PC-9 (cell line): ENCODE results near the gene C11orf58. TPM values are rescaled to one million over a fixed set of nuclear protein-coding genes. Genes with fewer than 3 reads are reported as not detected.

Source experiments
- BruUV-seq: library from RNA; stranded (reverse); fragments of 400-500 nt; replicated peaks from 2 replicates; lab custom pipeline; 2021; lab: Mats Ljungman, UMichigan
- CTCF ChIA-PET: fragments of 300-600 bp; sonication (Branson Sonifier 250); formaldehyde crosslinking; loops from one replicate; lab custom pipeline; 2022; ENCODE audit warnings: antibody characterized with exemption; lab: Charles Lee
- POLR2A ChIA-PET: fragments of 300-600 bp; sonication (Branson Sonifier 250); formaldehyde crosslinking; loops from one replicate; lab custom pipeline; 2022; ENCODE audit warnings: antibody characterized with exemption; ENCODE audit not compliant: unreplicated experiment; lab: Charles Lee
- DNase-seq, 2 experiments: peaks; one replicate each; pipeline versions ENCODE4 v3.0.0 to v3.0.0-alpha.2; 2015 to 2022; ENCODE audit warnings: mixed read lengths in 1 of 2
- H2AFZ ChIP-seq: fragments of 200-600 bp; sonication (generic); 2 replicates; pipeline ENCODE4 v1.8.1; 2017; ENCODE audit warnings: antibody characterized with exemption
- H3F3A ChIP-seq: fragments of 200-600 bp; sonication (generic); 2 replicates; pipeline ENCODE4 v1.8.1; 2017; ENCODE audit warnings: antibody characterized with exemption, mild to moderate bottlenecking, low read depth; ENCODE audit not compliant: insufficient read depth
- H3K27ac ChIP-seq: fragments of 200-600 bp; sonication (generic); 2 replicates; pipeline ENCODE4 v1.6.1; 2016; ENCODE audit warnings: mixed run types
- H3K27me3 ChIP-seq: fragments of 200-600 bp; sonication (generic); 2 replicates; pipeline ENCODE4 v1.6.1; 2016; ENCODE audit warnings: low read depth, mixed run types; ENCODE audit not compliant: insufficient read depth
- H3K36me3 ChIP-seq: fragments of 200-600 bp; sonication (generic); 2 replicates; pipeline ENCODE4 v1.6.1; 2016; ENCODE audit warnings: low read depth, mixed run types
- H3K4me1 ChIP-seq: fragments of 200-600 bp; sonication (generic); replicated peaks from 2 replicates; pipeline ENCODE4 v1.6.1; 2016; ENCODE audit warnings: mixed run types; ENCODE audit not compliant: insufficient read depth
- H3K4me2 ChIP-seq: fragments of 200-600 bp; sonication (generic); 2 replicates; pipeline ENCODE4 v1.6.1; 2017; ENCODE audit warnings: mixed run types
- H3K4me3 ChIP-seq: fragments of 200-600 bp; sonication (generic); 2 replicates; pipeline ENCODE4 v1.6.1; 2016; ENCODE audit warnings: mixed run types
- H3K79me2 ChIP-seq: fragments of 200-600 bp; sonication (generic); 2 replicates; pipeline ENCODE4 v1.6.1; 2017; ENCODE audit warnings: low read depth, mixed run types
- H3K9me2 ChIP-seq: fragments of 200-600 bp; sonication (generic); 2 replicates; pipeline ENCODE4 v1.8.1; 2017; ENCODE audit warnings: mild to moderate bottlenecking; ENCODE audit not compliant: insufficient read depth
- H3K9me3 ChIP-seq: fragments of 200-600 bp; sonication (generic); 2 replicates; pipeline ENCODE4 v1.8.1; 2016; ENCODE audit warnings: low read depth; ENCODE audit not compliant: insufficient read depth
- H4K20me1 ChIP-seq: fragments of 200-600 bp; sonication (generic); 2 replicates; pipeline ENCODE4 v1.8.1; 2017; ENCODE audit not compliant: insufficient read depth
- EZH2 ChIP-seq: fragments of 200-600 bp; sonication (generic); IDR thresholded peaks from 2 replicates; pipeline ENCODE4 v1.8.0; 2017; ENCODE audit warnings: antibody characterized with exemption, low read depth
- intact Hi-C: fragments of 100-400 bp; cut with micrococcal nuclease; formaldehyde crosslinking; loops from one replicate; pipeline ENCODE4 v1.10.0; 2022; ENCODE audit not compliant: unreplicated experiment
- total RNA-seq: library from RNA; stranded (reverse); gene quantifications from 2 replicates; pipeline ENCODE4 v1.2.3, GENCODE V29; 2021
- TF ChIP-seq, protein P1 (sequence below): fragments of 200-600 bp; sonication (generic); conservative IDR thresholded peaks from 2 replicates; pipeline ENCODE4 v1.6.1; 2017; ENCODE audit warnings: mixed run types, antibody characterized with exemption, mild to moderate bottlenecking, moderate library complexity

C11orf58 gene
- total RNA-seq, 1 experiment from 2014 or later, result 84.1 TPM

DNA sequence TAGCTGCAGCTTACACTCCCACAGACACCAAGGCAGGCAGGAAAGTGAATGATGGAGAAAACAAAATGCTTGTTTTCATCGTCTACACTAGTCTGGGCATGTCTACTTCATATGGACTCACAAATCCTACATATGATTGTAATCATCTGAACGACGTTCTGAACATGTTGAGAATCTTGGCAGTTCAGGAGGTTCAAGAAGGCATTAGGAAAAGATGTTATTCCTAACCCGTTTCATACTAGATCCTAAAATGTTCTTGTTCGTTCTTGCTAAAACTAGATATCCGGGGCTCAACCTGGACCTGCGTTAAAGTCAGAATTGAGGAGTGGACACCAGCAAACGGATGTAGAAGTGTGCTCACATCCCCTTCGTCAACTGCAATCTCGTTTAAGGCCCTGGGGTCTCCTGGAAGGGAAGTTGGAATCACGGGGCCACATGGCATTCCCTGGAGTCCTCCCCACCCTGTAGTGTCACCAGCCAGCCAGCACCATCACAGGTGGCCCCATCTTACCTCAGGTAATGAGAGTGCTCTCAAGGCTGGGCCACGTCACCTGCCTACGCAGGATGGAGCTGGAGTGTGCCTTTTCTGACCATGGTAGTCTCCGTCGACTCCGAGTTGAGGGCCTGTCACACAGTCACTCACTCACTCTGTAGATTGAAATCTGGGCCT is 37.3 kb downstream of the C11orf58 start:
- no peaks in the 10 kb centered on the region for H3K9me2 ChIP-seq
- no peak overlapping the region for H3K4me3 ChIP-seq
- no peak for DNase-seq
- H4K20me1 ChIP-seq, result no peaks in the 10 kb centered on the region
- TF ChIP-seq, protein P1, sequence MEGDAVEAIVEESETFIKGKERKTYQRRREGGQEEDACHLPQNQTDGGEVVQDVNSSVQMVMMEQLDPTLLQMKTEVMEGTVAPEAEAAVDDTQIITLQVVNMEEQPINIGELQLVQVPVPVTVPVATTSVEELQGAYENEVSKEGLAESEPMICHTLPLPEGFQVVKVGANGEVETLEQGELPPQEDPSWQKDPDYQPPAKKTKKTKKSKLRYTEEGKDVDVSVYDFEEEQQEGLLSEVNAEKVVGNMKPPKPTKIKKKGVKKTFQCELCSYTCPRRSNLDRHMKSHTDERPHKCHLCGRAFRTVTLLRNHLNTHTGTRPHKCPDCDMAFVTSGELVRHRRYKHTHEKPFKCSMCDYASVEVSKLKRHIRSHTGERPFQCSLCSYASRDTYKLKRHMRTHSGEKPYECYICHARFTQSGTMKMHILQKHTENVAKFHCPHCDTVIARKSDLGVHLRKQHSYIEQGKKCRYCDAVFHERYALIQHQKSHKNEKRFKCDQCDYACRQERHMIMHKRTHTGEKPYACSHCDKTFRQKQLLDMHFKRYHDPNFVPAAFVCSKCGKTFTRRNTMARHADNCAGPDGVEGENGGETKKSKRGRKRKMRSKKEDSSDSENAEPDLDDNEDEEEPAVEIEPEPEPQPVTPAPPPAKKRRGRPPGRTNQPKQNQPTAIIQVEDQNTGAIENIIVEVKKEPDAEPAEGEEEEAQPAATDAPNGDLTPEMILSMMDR, result no peak
- TF ChIP-seq EZH2, result no peak
- CTCF ChIA-PET, result no interaction called here
- BruUV-seq, result no TSS peak
- no peaks in the 10 kb centered on the region for H3K79me2 ChIP-seq
- H3K9me3 ChIP-seq, result no peaks in the 10 kb centered on the region
- intact Hi-C loops, result no loop called here
- H3K27me3 ChIP-seq, result no peaks in the 10 kb centered on the region
- no peak overlapping the region for H2AFZ ChIP-seq
- H3K4me2 ChIP-seq, result no peak overlapping the region
- H3K36me3 ChIP-seq, result no peaks in the 10 kb centered on the region
- no peak overlapping the region for H3K27ac ChIP-seq
- H3F3A ChIP-seq, result no peaks in the 10 kb centered on the region
- peaks cover 7% of the 10 kb centered on the region for H3K4me1 ChIP-seq
- POLR2A ChIA-PET, result no interaction called here

DNA sequence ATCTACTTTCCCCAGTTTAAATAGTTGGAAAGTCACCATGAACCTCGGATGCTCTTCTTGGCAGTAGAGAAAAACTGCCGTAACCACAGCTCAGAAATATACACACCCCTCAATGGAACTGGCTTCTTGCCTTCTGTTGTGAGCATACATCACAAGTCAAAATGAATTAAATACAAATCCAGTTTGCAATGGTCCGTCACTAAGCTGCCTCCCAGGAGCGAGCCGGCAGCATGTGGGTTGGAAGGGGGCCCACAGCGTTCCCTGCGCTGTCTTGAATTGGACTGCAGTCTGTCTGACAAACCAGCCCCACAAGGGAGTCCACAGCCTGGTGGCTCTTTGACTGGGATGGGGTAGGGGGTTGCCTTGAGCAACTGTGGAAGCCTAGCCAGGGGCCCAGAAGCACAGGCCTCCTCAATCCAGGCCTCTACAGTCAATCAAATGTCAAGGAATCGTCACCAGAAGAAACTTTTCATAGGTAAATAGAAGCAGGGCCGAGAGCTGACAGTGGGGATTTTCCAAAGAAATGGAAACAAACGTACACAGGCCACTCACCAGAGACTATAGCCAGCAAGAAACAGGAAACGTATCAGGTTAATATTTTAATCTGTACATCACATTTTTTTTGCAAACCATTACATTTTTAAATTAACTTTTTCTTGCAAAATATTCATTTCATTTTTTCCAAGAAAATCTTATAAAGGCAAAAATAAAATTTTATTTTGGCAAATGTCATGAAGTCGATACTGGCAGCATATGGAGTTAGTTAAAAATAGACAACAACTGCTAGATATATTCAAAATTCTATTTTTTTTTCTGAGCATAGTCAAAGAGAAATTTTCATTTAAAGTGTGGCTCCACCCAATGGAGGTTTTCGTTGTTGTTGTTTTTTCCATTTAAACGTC is 38.5 kb downstream of the C11orf58 start:
- Histone ChIP-seq H2AFZ (no peak overlapping the region), H3K36me3 (no peaks in the 10 kb centered on the region), H3K79me2 (no peaks in the 10 kb centered on the region), H3F3A (no peaks in the 10 kb centered on the region), H3K4me3 (no peak overlapping the region), H3K9me2 (no peaks in the 10 kb centered on the region), H3K27ac (no peak overlapping the region), H3K4me2 (no peak overlapping the region), H3K9me3 (no peaks in the 10 kb centered on the region), H3K4me1 (peaks cover 7% of the 10 kb centered on the region), H4K20me1 (no peaks in the 10 kb centered on the region), H3K27me3 (no peaks in the 10 kb centered on the region)
- CTCF ChIA-PET, result no interaction called here
- no peak for DNase-seq
- intact Hi-C loops, result no loop called here
- POLR2A ChIA-PET, result no interaction called here
- no peak for TF ChIP-seq EZH2
- TF ChIP-seq, protein P1, result no peak
- BruUV-seq, result no TSS peak

DNA sequence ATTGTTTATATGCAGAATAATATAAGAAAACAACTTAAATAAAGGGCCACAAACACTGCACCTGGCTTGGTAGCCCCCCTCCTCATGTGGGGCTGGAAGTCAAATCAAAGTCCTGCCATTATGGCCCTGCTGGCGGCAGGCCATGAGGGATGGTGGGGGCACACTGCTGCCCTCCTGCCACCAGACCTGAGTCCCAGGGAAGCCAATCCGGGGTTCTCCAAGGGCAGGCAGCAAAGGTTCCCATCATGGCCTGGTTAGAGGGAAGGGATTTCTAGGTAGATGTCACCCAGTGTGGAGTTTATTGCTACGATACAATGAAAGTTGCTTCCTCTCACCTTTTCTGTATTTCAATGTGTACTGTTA is 39.1 kb downstream of the C11orf58 start:
- Histone ChIP-seq H3K4me2 (no peak overlapping the region), H4K20me1 (no peaks in the 10 kb centered on the region), H3K36me3 (no peaks in the 10 kb centered on the region), H3K27me3 (no peaks in the 10 kb centered on the region), H2AFZ (no peak overlapping the region), H3K4me3 (no peak overlapping the region), H3K27ac (no peak overlapping the region), H3K9me2 (no peaks in the 10 kb centered on the region), H3K79me2 (no peaks in the 10 kb centered on the region), H3K9me3 (no peaks in the 10 kb centered on the region), H3F3A (no peaks in the 10 kb centered on the region), H3K4me1 (peaks cover 12% of the 10 kb centered on the region)
- TF ChIP-seq, protein P1, result no peak
- no peak for TF ChIP-seq EZH2
- no TSS peak for BruUV-seq
- ChIA-PET POLR2A (no interaction called here), CTCF (no interaction called here)
- intact Hi-C loops, result no loop called here
- no peak for DNase-seq
